KMS-11 (cell line): ENCODE measurements around the gene PEX26.

Experiments
- H2AFZ ChIP-seq: fragments of 200-600 bp; sonication (generic); 2 replicates; pipeline ENCODE4 v1.6.1; 2016; ENCODE audit warnings: antibody characterized with exemption, mixed run types, low read depth
- H3K27ac ChIP-seq: fragments of 200-600 bp; sonication (generic); 2 replicates; pipeline ENCODE4 v1.6.1; 2016; ENCODE audit warnings: mild to moderate bottlenecking, mixed run types
- H3K27me3 ChIP-seq: fragments of 200-600 bp; sonication (generic); 2 replicates; pipeline ENCODE4 v1.6.1; 2017; ENCODE audit warnings: mild to moderate bottlenecking, low read depth, mixed run types, moderate library complexity; ENCODE audit not compliant: insufficient read depth
- H3K36me3 ChIP-seq: fragments of 200-600 bp; sonication (generic); 2 replicates; pipeline ENCODE4 v1.6.1; 2017; ENCODE audit warnings: mild to moderate bottlenecking, mixed run types; ENCODE audit not compliant: insufficient read depth
- H3K4me1 ChIP-seq: fragments of 200-600 bp; sonication (generic); 2 replicates; pipeline ENCODE4 v1.6.1; 2016; ENCODE audit warnings: mild to moderate bottlenecking, low read depth, mixed run types; ENCODE audit not compliant: poor library complexity, severe bottlenecking
- H3K4me2 ChIP-seq: fragments of 200-600 bp; sonication (generic); 2 replicates; pipeline ENCODE4 v1.7.0; 2016; ENCODE audit warnings: mild to moderate bottlenecking, mixed run types
- H3K4me3 ChIP-seq: fragments of 200-600 bp; sonication (generic); IDR thresholded peaks from 2 replicates; pipeline ENCODE4 v1.6.1; 2017; ENCODE audit warnings: low read depth, low read length, mixed read lengths; ENCODE audit not compliant: insufficient read depth
- H3K79me2 ChIP-seq: fragments of 200-600 bp; sonication (generic); 2 replicates; pipeline ENCODE4 v1.6.1; 2016; ENCODE audit warnings: low read depth, mixed run types; ENCODE audit not compliant: insufficient read depth
- H3K9ac ChIP-seq: fragments of 200-600 bp; sonication (generic); 2 replicates; pipeline ENCODE4 v1.6.1; 2016; ENCODE audit warnings: mild to moderate bottlenecking, mixed run types
- H4K20me1 ChIP-seq: fragments of 200-600 bp; sonication (generic); 2 replicates; pipeline ENCODE4 v1.6.1; 2016; ENCODE audit warnings: mild to moderate bottlenecking, mixed run types; ENCODE audit not compliant: insufficient read depth
- TF ChIP-seq, protein P1 (sequence below): fragments of 200-600 bp; sonication (generic); conservative IDR thresholded peaks from 2 replicates; pipeline ENCODE4 v1.6.1; 2017; ENCODE audit warnings: low read depth, mild to moderate bottlenecking, antibody characterized with exemption, low read length, moderate library complexity, mixed read lengths

The PEX26 gene

DNA sequence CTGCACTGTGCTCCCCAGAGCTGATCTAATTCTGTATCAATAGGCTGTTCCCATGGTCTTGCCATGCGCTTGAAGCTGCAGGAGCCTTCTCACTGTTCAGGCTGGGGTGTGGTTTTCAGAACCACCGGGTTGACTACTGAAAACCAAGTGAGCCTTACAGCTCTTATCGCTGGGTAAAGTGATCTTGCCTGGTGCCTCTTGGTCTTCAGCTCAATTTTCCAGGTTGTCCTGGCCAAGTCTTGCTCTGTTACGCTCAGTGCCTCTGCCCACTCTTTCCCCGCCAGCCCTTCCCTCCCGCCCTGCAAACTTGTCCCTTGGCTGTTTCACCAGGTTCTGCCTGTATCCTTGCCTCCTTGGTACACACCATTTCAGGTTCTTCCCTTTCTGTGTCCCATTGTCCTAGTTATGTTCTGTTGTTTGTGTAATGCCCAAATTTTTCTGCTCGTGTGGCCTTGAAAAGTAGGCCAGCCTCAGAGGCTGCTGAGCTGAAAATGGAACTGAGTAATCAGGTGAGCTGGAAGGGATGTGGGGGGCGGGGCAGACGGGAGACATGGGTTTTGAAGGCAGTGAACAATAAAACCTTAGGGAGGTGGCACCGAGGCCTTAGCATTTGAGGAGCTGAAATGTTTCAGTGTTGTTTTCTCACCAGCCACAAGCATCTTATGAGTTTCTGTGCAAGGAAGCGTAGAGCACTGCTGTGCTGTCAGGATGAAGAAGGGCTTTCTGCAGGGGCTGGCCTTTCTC is 11.2 kb downstream of the PEX26 start:
- H4K20me1 ChIP-seq: no peaks in the 10 kb centered on the region
- no peak overlapping the region for H2AFZ ChIP-seq
- no peaks in the 10 kb centered on the region for H3K79me2 ChIP-seq
- H3K4me1 ChIP-seq: no peaks in the 10 kb centered on the region
- H3K4me2 ChIP-seq: no peak overlapping the region
- H3K27me3 ChIP-seq: no peaks in the 10 kb centered on the region
- peaks cover 6% of the 10 kb centered on the region; the same call in 1 of the 2 replicates for H3K36me3 ChIP-seq
- TF ChIP-seq, protein P1, sequence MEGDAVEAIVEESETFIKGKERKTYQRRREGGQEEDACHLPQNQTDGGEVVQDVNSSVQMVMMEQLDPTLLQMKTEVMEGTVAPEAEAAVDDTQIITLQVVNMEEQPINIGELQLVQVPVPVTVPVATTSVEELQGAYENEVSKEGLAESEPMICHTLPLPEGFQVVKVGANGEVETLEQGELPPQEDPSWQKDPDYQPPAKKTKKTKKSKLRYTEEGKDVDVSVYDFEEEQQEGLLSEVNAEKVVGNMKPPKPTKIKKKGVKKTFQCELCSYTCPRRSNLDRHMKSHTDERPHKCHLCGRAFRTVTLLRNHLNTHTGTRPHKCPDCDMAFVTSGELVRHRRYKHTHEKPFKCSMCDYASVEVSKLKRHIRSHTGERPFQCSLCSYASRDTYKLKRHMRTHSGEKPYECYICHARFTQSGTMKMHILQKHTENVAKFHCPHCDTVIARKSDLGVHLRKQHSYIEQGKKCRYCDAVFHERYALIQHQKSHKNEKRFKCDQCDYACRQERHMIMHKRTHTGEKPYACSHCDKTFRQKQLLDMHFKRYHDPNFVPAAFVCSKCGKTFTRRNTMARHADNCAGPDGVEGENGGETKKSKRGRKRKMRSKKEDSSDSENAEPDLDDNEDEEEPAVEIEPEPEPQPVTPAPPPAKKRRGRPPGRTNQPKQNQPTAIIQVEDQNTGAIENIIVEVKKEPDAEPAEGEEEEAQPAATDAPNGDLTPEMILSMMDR: no peak
- no peak overlapping the region for H3K9ac ChIP-seq
- no peak overlapping the region for H3K27ac ChIP-seq
- H3K4me3 ChIP-seq: no peak overlapping the region

DNA sequence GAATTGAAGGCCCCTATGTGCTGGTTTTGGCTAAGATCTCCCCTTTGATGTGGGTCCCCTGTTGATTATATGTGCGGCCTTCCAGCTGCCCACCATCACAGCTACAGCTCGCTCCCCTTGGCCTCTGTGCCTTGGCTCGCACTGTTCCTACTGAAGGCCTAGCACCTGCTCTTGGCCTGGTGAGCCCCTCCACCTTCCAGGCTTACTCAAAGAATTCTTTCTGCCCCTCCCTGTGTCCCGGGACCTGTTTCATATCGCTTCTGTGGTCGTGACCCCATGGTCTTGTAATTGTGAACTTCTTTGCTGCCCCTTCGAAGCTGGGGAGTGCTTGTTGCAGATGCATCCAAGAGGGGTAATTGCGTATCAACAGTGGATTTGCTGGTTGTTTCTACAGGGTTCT is 12.5 kb downstream of the PEX26 start:
- Histone ChIP-seq H2AFZ (no peak overlapping the region), H3K36me3 (no peaks in the 10 kb centered on the region; the same call in 1 of the 2 replicates), H3K27ac (no peak overlapping the region), H3K9ac (no peak overlapping the region), H3K4me3 (no peak overlapping the region), H3K27me3 (no peaks in the 10 kb centered on the region), H4K20me1 (no peaks in the 10 kb centered on the region), H3K4me1 (no peaks in the 10 kb centered on the region), H3K4me2 (no peak overlapping the region), H3K79me2 (no peaks in the 10 kb centered on the region)
- TF ChIP-seq, protein P1: no peak

DNA sequence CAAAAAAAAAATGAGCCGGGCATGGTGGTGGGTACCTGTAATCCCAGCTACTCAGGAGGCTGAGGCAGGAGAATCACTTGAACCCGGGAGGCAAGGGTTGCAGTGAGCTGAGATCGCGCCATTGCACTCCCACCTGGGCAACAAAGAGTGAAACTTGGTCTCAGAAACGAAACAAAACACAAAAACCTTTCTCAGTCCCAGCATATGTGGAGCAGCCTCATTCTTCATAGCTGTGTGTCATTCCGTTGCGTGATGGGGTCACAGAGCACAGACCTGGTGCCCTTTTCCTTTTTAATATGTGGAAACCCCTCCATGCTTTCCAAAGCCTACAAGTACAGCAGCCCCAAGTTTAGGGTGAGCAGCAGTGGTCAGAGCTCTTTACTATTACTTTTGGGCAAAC is 13.7 kb downstream of the PEX26 start:
- H3K4me3 ChIP-seq: no peak overlapping the region
- no peak overlapping the region for H2AFZ ChIP-seq
- no peak overlapping the region for H3K27ac ChIP-seq
- no peak overlapping the region for H3K4me2 ChIP-seq
- no peaks in the 10 kb centered on the region; the same call in 1 of the 2 replicates for H3K36me3 ChIP-seq
- H3K79me2 ChIP-seq: no peaks in the 10 kb centered on the region
- TF ChIP-seq, protein P1: no peak
- no peaks in the 10 kb centered on the region for H4K20me1 ChIP-seq
- H3K9ac ChIP-seq: no peak overlapping the region
- H3K27me3 ChIP-seq: no peaks in the 10 kb centered on the region
- H3K4me1 ChIP-seq: no peaks in the 10 kb centered on the region

DNA sequence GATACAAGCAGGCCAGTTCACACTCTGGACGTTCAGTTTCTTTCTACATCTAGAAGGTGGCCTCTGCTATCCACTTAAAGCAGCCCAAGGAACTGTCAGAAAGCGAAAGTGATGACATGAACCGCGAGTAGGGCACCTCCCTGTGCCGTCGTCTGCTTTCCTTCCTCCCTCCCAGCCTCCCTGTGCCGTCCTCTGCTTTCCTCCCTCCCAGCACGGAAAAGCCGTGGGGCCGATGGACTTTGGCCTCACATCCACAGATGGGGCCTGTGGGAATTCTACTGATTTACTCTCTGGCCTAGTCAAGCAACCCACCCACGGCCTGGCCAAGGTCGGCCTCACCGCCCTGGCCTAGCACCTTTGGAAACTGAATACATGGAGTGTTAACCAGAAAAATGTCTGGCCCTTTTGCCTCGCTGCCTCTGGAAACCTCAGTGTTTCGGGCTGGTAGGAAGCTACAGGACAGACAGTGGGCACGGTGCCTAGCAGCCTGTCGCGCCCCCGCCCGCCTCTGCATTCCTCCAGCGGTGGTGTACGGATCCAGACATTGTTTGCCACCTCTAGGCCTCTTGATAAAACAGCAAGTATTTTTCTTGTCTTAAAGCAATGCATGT is 14.2 kb downstream of the PEX26 start:
- no peaks in the 10 kb centered on the region; the same call in 1 of the 2 replicates for H3K36me3 ChIP-seq
- TF ChIP-seq, protein P1: no peak
- no peaks in the 10 kb centered on the region for H3K79me2 ChIP-seq
- no peaks in the 10 kb centered on the region for H3K27me3 ChIP-seq
- no peak overlapping the region for H3K27ac ChIP-seq
- no peak overlapping the region for H3K4me3 ChIP-seq
- H2AFZ ChIP-seq: no peak overlapping the region
- H3K9ac ChIP-seq: no peak overlapping the region
- H3K4me1 ChIP-seq: no peaks in the 10 kb centered on the region
- no peak overlapping the region for H3K4me2 ChIP-seq
- H4K20me1 ChIP-seq: no peaks in the 10 kb centered on the region
